Measurements from ENCODE around the gene SPN. TPM values are rescaled to one million over a fixed set of nuclear protein-coding genes. Genes with fewer than 3 reads are reported as not detected.
A peak's percentile ranks its signal among the peaks of the same experiment; 100 is the strongest.
"Not testable (repeated sequence)": the region's sequence is repeated elsewhere in the genome, so short reads cannot be mapped to it uniquely, and the experiment has no call there.

Gene SPN
- total RNA-seq, 4 donors from 2014 or later, result 1.1 to 1.5 (median 1.3) TPM

DNA sequence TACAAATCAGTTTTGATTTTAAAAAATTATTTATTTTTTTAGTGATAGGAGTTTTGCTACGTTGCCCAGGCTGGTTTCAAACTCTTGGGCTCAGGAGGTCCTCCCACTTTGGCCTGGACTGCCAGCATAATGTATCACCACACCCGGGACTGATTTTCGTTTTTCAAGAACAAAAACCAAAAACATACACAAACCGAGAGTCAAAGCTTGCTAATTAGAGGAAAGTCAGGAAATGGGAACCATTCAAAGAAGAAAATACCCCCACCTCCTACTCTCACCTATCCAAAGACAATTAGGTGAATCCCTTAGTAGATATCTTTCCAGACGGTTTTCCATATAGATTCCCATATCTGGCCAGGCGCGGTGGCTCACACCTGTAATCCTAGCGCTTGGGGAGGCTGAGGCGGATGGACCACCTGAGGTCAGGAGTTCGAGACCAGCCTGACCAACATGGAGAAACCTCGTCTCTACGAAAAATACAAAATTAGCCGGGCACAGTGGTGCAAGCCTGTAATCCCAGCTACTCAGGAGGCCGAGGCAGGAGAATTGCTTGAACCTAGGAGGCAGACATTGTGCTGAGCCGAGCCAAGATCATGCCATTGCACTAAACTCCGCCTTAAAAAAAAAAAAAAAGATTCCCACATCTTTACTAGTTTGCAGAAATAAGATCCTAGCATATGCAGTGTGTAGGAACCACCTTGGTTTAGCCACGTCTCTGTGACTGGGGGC is 883 bp upstream of the SPN start:
- no peaks in the 10 kb centered on the region for H3K27me3 ChIP-seq
- 78 to 80% methylated on average over 17 of the region's 17 CpGs for WGBS, 2 donors
- no peaks in the 10 kb centered on the region for H3K36me3 ChIP-seq
- H3K4me1 ChIP-seq, result peaks cover 0 to 15% (median 6%) of the 10 kb centered on the region in 4 donors
- no peak for DNase-seq (ENCODE audit: low spot score in 2 of 2)
- TF ChIP-seq POLR2A (IDR thresholded peaks at IDR 0.05), result no peak
- TF ChIP-seq EP300 (IDR thresholded peaks at IDR 0.05), result no peak
- TF ChIP-seq, protein P1, sequence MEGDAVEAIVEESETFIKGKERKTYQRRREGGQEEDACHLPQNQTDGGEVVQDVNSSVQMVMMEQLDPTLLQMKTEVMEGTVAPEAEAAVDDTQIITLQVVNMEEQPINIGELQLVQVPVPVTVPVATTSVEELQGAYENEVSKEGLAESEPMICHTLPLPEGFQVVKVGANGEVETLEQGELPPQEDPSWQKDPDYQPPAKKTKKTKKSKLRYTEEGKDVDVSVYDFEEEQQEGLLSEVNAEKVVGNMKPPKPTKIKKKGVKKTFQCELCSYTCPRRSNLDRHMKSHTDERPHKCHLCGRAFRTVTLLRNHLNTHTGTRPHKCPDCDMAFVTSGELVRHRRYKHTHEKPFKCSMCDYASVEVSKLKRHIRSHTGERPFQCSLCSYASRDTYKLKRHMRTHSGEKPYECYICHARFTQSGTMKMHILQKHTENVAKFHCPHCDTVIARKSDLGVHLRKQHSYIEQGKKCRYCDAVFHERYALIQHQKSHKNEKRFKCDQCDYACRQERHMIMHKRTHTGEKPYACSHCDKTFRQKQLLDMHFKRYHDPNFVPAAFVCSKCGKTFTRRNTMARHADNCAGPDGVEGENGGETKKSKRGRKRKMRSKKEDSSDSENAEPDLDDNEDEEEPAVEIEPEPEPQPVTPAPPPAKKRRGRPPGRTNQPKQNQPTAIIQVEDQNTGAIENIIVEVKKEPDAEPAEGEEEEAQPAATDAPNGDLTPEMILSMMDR (IDR thresholded peaks at IDR 0.05), result no peak
- H3K4me3 ChIP-seq, result peak overlapping the region in 1 of 4 donors; percentile 32
- H3K9me3 ChIP-seq, result no peaks in the 10 kb centered on the region
- peak overlapping the region in 1 of 4 donors; percentile 74 for H3K27ac ChIP-seq

DNA sequence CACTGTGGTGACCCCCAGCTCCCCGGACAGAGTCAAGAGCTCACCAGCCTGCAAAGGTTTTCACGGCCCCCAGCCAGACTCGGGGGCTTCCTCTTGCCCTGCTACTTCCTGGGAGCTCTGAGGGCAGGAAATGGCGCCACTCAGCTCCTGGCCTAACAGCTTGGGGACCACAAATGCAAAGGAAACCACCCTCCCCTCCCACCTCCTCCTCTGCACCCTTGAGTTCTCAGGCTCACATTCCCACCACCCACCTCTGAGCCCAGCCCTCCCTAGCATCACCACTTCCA is 375 bp upstream of the SPN start:
- no peaks in the 10 kb centered on the region for H3K36me3 ChIP-seq
- TF ChIP-seq POLR2A (IDR thresholded peaks at IDR 0.05), result no peak
- H3K4me1 ChIP-seq, result peaks cover 0 to 15% (median 7%) of the 10 kb centered on the region in 4 donors
- no peak for DNase-seq (ENCODE audit: low spot score in 2 of 2)
- peak overlapping the region in 2 of 4 donors; percentile 9 to 32 for H3K4me3 ChIP-seq
- WGBS, 2 donors, result 42 to 47% methylated on average over 4 of the region's 4 CpGs
- H3K27ac ChIP-seq, result peak overlapping the region in 1 of 4 donors; percentile 74
- H3K27me3 ChIP-seq, result no peaks in the 10 kb centered on the region
- H3K9me3 ChIP-seq, result no peaks in the 10 kb centered on the region

DNA sequence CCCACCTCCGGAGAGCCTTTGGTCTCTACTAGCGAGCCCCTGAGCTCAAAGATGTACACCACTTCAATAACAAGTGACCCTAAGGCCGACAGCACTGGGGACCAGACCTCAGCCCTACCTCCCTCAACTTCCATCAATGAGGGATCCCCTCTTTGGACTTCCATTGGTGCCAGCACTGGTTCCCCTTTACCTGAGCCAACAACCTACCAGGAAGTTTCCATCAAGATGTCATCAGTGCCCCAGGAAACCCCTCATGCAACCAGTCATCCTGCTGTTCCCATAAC is 702 bp downstream of the SPN start:
- Histone ChIP-seq H3K4me3 (peak overlapping the region in 2 of 4 donors; percentile 9 to 32), H3K36me3 (no peaks in the 10 kb centered on the region), H3K9me3 (no peaks in the 10 kb centered on the region), H3K27ac (peak overlapping the region in 1 of 4 donors; percentile 74), H3K27me3 (no peaks in the 10 kb centered on the region), H3K4me1 (peaks cover 0 to 15% (median 7%) of the 10 kb centered on the region in 4 donors)
- no peak for DNase-seq (ENCODE audit: low spot score in 2 of 2)
- TF ChIP-seq POLR2A (IDR thresholded peaks at IDR 0.05), result no peak
- no peak for TF ChIP-seq EP300 (IDR thresholded peaks at IDR 0.05)
- TF ChIP-seq, protein P1 (IDR thresholded peaks at IDR 0.05), result no peak
- 73 to 92% methylated on average over 3 of the region's 3 CpGs for WGBS, 2 donors

DNA sequence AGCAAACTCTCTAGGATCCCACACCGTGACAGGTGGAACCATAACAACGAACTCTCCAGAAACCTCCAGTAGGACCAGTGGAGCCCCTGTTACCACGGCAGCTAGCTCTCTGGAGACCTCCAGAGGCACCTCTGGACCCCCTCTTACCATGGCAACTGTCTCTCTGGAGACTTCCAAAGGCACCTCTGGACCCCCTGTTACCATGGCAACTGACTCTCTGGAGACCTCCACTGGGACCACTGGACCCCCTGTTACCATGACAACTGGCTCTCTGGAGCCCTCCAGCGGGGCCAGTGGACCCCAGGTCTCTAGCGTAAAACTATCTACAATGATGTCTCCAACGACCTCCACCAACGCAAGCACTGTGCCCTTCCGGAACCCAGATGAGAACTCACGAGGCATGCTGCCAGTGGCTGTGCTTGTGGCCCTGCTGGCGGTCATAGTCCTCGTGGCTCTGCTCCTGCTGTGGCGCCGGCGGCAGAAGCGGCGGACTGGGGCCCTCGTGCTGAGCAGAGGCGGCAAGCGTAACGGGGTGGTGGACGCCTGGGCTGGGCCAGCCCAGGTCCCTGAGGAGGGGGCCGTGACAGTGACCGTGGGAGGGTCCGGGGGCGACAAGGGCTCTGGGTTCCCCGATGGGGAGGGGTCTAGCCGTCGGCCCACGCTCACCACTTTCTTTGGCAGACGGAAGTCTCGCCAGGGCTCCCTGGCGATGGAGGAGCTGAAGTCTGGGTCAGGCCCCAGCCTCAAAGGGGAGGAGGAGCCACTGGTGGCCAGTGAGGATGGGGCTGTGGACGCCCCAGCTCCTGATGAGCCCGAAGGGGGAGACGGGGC is 1.3 kb downstream of the SPN start:
- Histone ChIP-seq H3K27ac (peak overlapping the region in 1 of 4 donors; percentile 74), H3K36me3 (no peaks in the 10 kb centered on the region), H3K4me1 (peaks cover 0 to 15% (median 7%) of the 10 kb centered on the region in 4 donors), H3K9me3 (no peaks in the 10 kb centered on the region), H3K4me3 (peak overlapping the region in 2 of 4 donors; percentile 14 to 32), H3K27me3 (no peaks in the 10 kb centered on the region)
- 74 to 84% methylated on average over 33 to 34 of the region's 35 CpGs for WGBS, 2 donors
- TF ChIP-seq EP300 (IDR thresholded peaks at IDR 0.05) (no peak), POLR2A (IDR thresholded peaks at IDR 0.05) (no peak)
- TF ChIP-seq, protein P1 (IDR thresholded peaks at IDR 0.05), result no peak
- DNase-seq (ENCODE audit: low spot score in 2 of 2), result no peak

DNA sequence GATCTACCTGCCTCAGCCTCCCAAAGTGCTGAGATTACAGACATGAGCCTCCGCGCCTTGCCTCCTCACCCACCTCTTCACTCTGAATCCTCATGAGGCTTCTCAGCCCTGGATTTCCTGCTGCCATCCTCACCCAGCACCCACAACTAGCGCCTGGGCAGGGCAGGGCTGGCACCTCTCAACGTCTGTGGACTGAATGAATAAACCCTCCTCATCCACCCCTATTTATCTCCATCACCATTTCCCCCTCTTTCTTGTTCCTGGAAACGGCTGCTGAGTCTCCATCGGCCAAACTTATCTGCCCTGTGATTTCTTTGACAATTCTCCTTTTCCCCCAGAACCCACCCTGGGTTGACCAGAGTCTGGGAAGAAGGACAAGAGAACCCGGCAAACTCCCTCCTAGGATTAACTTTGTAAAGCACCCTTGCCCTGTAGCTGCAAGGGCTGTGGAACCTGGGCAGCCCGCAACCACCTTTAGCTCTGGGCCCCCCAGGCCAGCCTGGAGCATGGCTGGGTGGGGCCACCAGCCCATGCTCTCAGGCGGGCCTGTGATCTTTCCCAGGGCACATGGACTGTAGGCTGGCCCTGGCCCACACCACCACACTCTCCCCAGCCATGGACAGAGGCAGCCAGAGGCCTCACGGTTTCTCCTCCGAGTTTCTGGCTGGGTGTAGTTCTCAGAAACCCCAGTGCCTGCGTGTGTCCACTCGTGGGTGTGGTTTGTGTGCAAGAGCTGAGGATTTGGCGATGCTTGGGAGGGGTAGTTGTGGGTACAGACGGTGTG is 2.4 kb downstream of the SPN start:
- WGBS, 2 donors, result 60 to 66% methylated on average over 14 to 15 of the region's 15 CpGs
- H3K4me1 ChIP-seq, result peaks cover 0 to 15% (median 7%) of the 10 kb centered on the region in 4 donors
- TF ChIP-seq, protein P1 (IDR thresholded peaks at IDR 0.05), result no peak
- no peak for TF ChIP-seq EP300 (IDR thresholded peaks at IDR 0.05)
- TF ChIP-seq POLR2A (IDR thresholded peaks at IDR 0.05), result no peak
- H3K4me3 ChIP-seq, result no peak overlapping the region
- H3K36me3 ChIP-seq, result no peaks in the 10 kb centered on the region
- H3K9me3 ChIP-seq, result no peaks in the 10 kb centered on the region
- DNase-seq (ENCODE audit: low spot score in 2 of 2), result no peak
- H3K27ac ChIP-seq, result no peak overlapping the region
- H3K27me3 ChIP-seq, result no peaks in the 10 kb centered on the region

DNA sequence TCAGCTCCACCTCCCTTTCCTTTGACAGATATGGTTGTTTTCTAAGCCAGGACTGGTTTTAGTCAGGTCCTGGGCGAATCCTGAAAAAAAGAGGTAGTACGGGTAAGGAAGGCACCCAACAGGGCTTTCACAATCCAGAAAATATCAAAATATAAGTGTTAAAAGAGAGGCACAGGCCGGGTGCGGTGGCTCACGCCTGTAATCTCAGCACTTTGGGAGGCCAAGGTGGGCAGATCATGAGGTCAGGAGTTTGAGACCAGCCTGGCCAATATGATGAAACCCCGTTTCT is 4.2 kb downstream of the SPN start:
- H3K4me3 ChIP-seq; H3K36me3 ChIP-seq; H3K9me3 ChIP-seq; H3K27me3 ChIP-seq; DNase-seq (ENCODE audit: low spot score in 2 of 2): not testable (repeated sequence)
- H3K27ac ChIP-seq, result peak overlapping the region in 1 of 4 donors; percentile 36
- peaks cover 0 to 15% (median 7%) of the 10 kb centered on the region in 4 donors for H3K4me1 ChIP-seq
- WGBS, 2 donors, result 88 to 92% methylated on average over 6 of the region's 6 CpGs

Measured in tibial nerve (tissue), 4 donors.